Effector memory CD4-positive, alpha-beta T cell (primary cell): Measurements from ENCODE around the gene PTPN6.
A peak's percentile ranks its signal among the peaks of the same experiment; 100 is the strongest.
"Not testable (repeated sequence)": the region's sequence is repeated elsewhere in the genome, so short reads cannot be mapped to it uniquely, and the experiment has no call there.

Experiments used
- DNase-seq, 3 donors: peaks; one replicate each; pipeline ENCODE4 v3.0.0-alpha.2; 2020
- H3K27ac ChIP-seq: 2 replicates; pipeline ENCODE4 v1.7.0; 2013; ENCODE audit warnings: mild to moderate bottlenecking, low read length, moderate library complexity; ENCODE audit not compliant: insufficient read depth, poor library complexity, severe bottlenecking
- H3K27me3 ChIP-seq: replicated peaks from 2 replicates; pipeline ENCODE4 v1.7.0; 2013; ENCODE audit warnings: mild to moderate bottlenecking, low read length; ENCODE audit not compliant: insufficient read depth, control insufficient read depth, poor library complexity, severe bottlenecking
- H3K36me3 ChIP-seq: 2 replicates; pipeline ENCODE4 v1.7.0; 2013; ENCODE audit warnings: mild to moderate bottlenecking, low read length, moderate library complexity; ENCODE audit not compliant: control insufficient read depth, insufficient read depth
- H3K4me1 ChIP-seq: 2 replicates; pipeline ENCODE4 v1.7.0; 2013; ENCODE audit warnings: low read length, mild to moderate bottlenecking; ENCODE audit not compliant: control insufficient read depth, insufficient read depth, poor library complexity, severe bottlenecking
- H3K4me3 ChIP-seq: 2 replicates; pipeline ENCODE4 v1.7.0; 2013; ENCODE audit warnings: low read length, low read depth, mild to moderate bottlenecking; ENCODE audit not compliant: insufficient read depth, poor library complexity, severe bottlenecking
- H3K9me3 ChIP-seq: 2 replicates; pipeline ENCODE4 v1.7.0; 2013; ENCODE audit warnings: mild to moderate bottlenecking, low read length, moderate library complexity; ENCODE audit not compliant: control insufficient read depth
- total RNA-seq, 3 donors: gene quantifications; one replicate each; lab custom pipeline; 2026; lab: John Stamatoyannopoulos, UW

The PTPN6 gene
- total RNA-seq: 115 to 163 (median 127) reads per million in 3 donors

GRCh38 chr12:6950811-6951540 is at the start of gene PTPN6:
PTPN6 (plus strand) TSS chr12:6951356; CDS start chr12:6951513, 157 bp downstream.
- H3K4me3 ChIP-seq: peak within 1 kb of the TSS; percentile 89
- peak within 1 kb of the TSS; percentile 96 for H3K27ac ChIP-seq
- H3K4me1 ChIP-seq: peaks cover 70% of the 10 kb centered on the region

GRCh38 chr12:6902448-6902847 is 48.7 kb upstream of the PTPN6 start:
- H3K27me3 ChIP-seq: no peaks in the 10 kb centered on the region
- H3K9me3 ChIP-seq: no peaks in the 10 kb centered on the region
- H3K27ac ChIP-seq: no peak overlapping the region
- DNase-seq: no peak
- H3K4me1 ChIP-seq: peaks cover 7% of the 10 kb centered on the region
- H3K36me3 ChIP-seq: no peaks in the 10 kb centered on the region
- H3K4me3 ChIP-seq: no peak overlapping the region

More at GRCh38 chr12:6950811-6951540, at the start of gene PTPN6:
- Histone ChIP-seq H3K36me3 (peaks cover 12% of the 10 kb centered on the region), H3K27me3 (no peaks in the 10 kb centered on the region), H3K9me3 (no peaks in the 10 kb centered on the region)
- DNase-seq: no peak

GRCh38 chr12:6903722-6904121 is 47.4 kb upstream of the PTPN6 start:
- no peak overlapping the region for H3K27ac ChIP-seq
- H3K4me3 ChIP-seq: no peak overlapping the region
- H3K9me3 ChIP-seq: no peaks in the 10 kb centered on the region
- H3K27me3 ChIP-seq: no peaks in the 10 kb centered on the region
- peaks cover 7% of the 10 kb centered on the region for H3K4me1 ChIP-seq
- H3K36me3 ChIP-seq: no peaks in the 10 kb centered on the region
- DNase-seq: no peak

GRCh38 chr12:6904280-6905276 is 46.6 kb upstream of the PTPN6 start, which contains the start of gene LRRC23:
LRRC23 (plus strand) TSS chr12:6904822; CDS start chr12:6905634, 812 bp downstream.
- peak within 1 kb of the TSS; percentile 59 for H3K4me3 ChIP-seq
- H3K27ac ChIP-seq: peak within 1 kb of the TSS; percentile 91
- peaks cover 7% of the 10 kb centered on the region for H3K4me1 ChIP-seq
- H3K9me3 ChIP-seq: no peaks in the 10 kb centered on the region
- no peaks in the 10 kb centered on the region for H3K27me3 ChIP-seq
- H3K36me3 ChIP-seq: no peaks in the 10 kb centered on the region
- DNase-seq: peak; percentile 98 to 99 (median 98)

- Histone ChIP-seq H3K4me3 (no peak overlapping the region), H3K4me1 (peaks cover 7% of the 10 kb centered on the region), H3K27ac (peak overlapping the region; percentile 91), H3K27me3 (no peaks in the 10 kb centered on the region), H3K36me3 (no peaks in the 10 kb centered on the region), H3K9me3 (no peaks in the 10 kb centered on the region)
- DNase-seq: no peak
Measured at GRCh38 chr12:6905414-6906040, 45.6 kb upstream of the PTPN6 start.

- not testable (repeated sequence) for H3K9me3 ChIP-seq, DNase-seq, H3K4me3 ChIP-seq, H3K27ac ChIP-seq, H3K27me3 ChIP-seq, H3K4me1 ChIP-seq, H3K36me3 ChIP-seq
Measured at GRCh38 chr12:6908141-6908540, 43.0 kb upstream of the PTPN6 start.

GRCh38 chr12:6909421-6910145 is 41.6 kb upstream of the PTPN6 start:
- Histone ChIP-seq H3K36me3 (no peaks in the 10 kb centered on the region), H3K27me3 (no peaks in the 10 kb centered on the region), H3K27ac (no peak overlapping the region), H3K4me3 (no peak overlapping the region), H3K9me3 (no peaks in the 10 kb centered on the region), H3K4me1 (peaks cover 13% of the 10 kb centered on the region)
- DNase-seq: no peak

GRCh38 chr12:6912164-6912935 is 38.8 kb upstream of the PTPN6 start:
- no peaks in the 10 kb centered on the region for H3K9me3 ChIP-seq
- no peak overlapping the region for H3K4me3 ChIP-seq
- H3K27me3 ChIP-seq: no peaks in the 10 kb centered on the region
- peaks cover 9% of the 10 kb centered on the region for H3K36me3 ChIP-seq
- no peak overlapping the region for H3K27ac ChIP-seq
- no peak for DNase-seq
- peaks cover 18% of the 10 kb centered on the region for H3K4me1 ChIP-seq
